Body of pancreas (tissue), 4 donors: Measurements from ENCODE around the gene KDM2B. TPM values are rescaled to one million over a fixed set of nuclear protein-coding genes. Genes with fewer than 3 reads are reported as not detected.

Experiments
- ATAC-seq: fragments of 150-250 bp; one replicate; pipeline ENCODE4 v1.9.1; 2016
- DNase-seq, 4 donors: peaks; one replicate each; pipeline ENCODE4 v3.0.0-alpha.2; 2019
- H3K27ac ChIP-seq, 4 donors: fragments of 200-600 bp; sonication (generic); 1 replicate in 3 of 4; 2 replicates in 1 of 4; pipeline versions ENCODE4 v1.5.1 to v1.6.1; 2016 to 2019; ENCODE audit warnings: mild to moderate bottlenecking in 1 of 4, mixed read lengths in 1 of 4, moderate library complexity in 1 of 4
- H3K27me3 ChIP-seq, 2 donors: fragments of 200-600 bp; sonication (generic); one replicate each; pipeline ENCODE4 v1.6.0; 2016; ENCODE audit warnings: mild to moderate bottlenecking in 1 of 2
- H3K36me3 ChIP-seq, 2 donors: fragments of 200-600 bp; sonication (generic); replicated peaks in 1 of 2; 2 replicates each; pipeline ENCODE4 v1.5.1; 2016; ENCODE audit warnings: low read depth in 2 of 2; ENCODE audit not compliant: insufficient read depth in 1 of 2
- H3K4me1 ChIP-seq: fragments of 200-600 bp; sonication (generic); one replicate; pipeline ENCODE4 v1.6.0; 2016
- H3K4me3 ChIP-seq, 2 donors: fragments of 200-600 bp; sonication (generic); 1 replicate in 1 of 2; 2 replicates in 1 of 2; pipeline ENCODE4 v1.5.1; 2016 to 2019
- H3K9me3 ChIP-seq, 3 donors: fragments of 200-600 bp; sonication (generic); 1 replicate in 2 of 3; 2 replicates in 1 of 3; pipeline ENCODE4 v1.5.1; 2016
- POLR2A ChIP-seq, 3 donors: fragments of 450-650 bp; IDR thresholded peaks; one replicate each; pipeline ENCODE4 v1.6.1; 2016; ENCODE audit warnings: antibody characterized with exemption in 3 of 3, mild to moderate bottlenecking in 2 of 3
- WGBS, 2 donors: methylation state at CpG; one replicate each; pipeline ENCODE4 v1.1.5; 2017; 5-methylcytosine and 5-hydroxymethylcytosine counted together
- intact Hi-C: fragments of 100-400 bp; cut with DNase I; formaldehyde crosslinking; loops from one replicate; pipeline ENCODE4 v1.15.1; 2023
- total RNA-seq, 2 donors: library from RNA; depleted of rRNA; stranded (reverse); fragments of >200 nt; gene quantifications; one replicate each; pipeline ENCODE4 v1.1.0, GENCODE V29; 2016
- TF ChIP-seq, protein P1 (sequence below), 7 experiments: fragments of 450-650 bp in 4 of 7; fragments of 200-600 bp in 3 of 7; sonication (generic) in 3 of 7; IDR thresholded peaks; one replicate each; pipeline ENCODE4 v1.5.1; 2016 to 2019; ENCODE audit warnings: antibody characterized with exemption in 7 of 7

KDM2B gene
- total RNA-seq, 2 donors from 2014 or later, result 17.8 to 26.5 TPM

DNA sequence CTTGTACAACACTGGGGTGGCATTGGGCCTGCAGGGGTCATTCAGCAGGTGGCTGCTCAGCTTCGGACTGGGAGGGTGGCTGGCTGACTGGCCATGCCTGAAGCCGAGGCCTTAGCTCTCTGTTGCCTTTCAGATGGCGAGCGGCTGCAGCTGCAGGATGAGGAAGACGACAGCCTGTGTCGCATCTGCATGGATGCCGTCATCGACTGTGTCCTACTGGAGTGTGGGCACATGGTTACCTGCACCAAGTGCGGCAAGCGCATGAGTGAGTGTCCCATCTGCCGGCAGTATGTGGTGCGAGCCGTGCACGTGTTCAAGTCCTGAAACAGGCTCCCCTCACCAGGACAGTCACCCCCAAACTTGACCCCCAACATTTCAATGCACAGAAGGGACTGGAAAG, 157.6 kb downstream of the KDM2B start:
- 93 to 95% methylated on average over 13 to 14 of the region's 14 CpGs for WGBS, 2 donors
- intact Hi-C loops, result no loop called here
- ATAC-seq (no peak), DNase-seq (no peak)
- H3K36me3 ChIP-seq, result peaks cover 6 to 25% of the 10 kb centered on the region in 2 donors
- no peak overlapping the region for H3K4me3 ChIP-seq
- no peaks in the 10 kb centered on the region for H3K4me1 ChIP-seq
- H3K27me3 ChIP-seq, result no peaks in the 10 kb centered on the region
- no peak overlapping the region for H3K27ac ChIP-seq
- no peak for TF ChIP-seq POLR2A (IDR thresholded peaks at IDR 0.05)
- TF ChIP-seq, protein P1, sequence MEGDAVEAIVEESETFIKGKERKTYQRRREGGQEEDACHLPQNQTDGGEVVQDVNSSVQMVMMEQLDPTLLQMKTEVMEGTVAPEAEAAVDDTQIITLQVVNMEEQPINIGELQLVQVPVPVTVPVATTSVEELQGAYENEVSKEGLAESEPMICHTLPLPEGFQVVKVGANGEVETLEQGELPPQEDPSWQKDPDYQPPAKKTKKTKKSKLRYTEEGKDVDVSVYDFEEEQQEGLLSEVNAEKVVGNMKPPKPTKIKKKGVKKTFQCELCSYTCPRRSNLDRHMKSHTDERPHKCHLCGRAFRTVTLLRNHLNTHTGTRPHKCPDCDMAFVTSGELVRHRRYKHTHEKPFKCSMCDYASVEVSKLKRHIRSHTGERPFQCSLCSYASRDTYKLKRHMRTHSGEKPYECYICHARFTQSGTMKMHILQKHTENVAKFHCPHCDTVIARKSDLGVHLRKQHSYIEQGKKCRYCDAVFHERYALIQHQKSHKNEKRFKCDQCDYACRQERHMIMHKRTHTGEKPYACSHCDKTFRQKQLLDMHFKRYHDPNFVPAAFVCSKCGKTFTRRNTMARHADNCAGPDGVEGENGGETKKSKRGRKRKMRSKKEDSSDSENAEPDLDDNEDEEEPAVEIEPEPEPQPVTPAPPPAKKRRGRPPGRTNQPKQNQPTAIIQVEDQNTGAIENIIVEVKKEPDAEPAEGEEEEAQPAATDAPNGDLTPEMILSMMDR (IDR thresholded peaks at IDR 0.05), result no peak
- no peaks in the 10 kb centered on the region for H3K9me3 ChIP-seq

DNA sequence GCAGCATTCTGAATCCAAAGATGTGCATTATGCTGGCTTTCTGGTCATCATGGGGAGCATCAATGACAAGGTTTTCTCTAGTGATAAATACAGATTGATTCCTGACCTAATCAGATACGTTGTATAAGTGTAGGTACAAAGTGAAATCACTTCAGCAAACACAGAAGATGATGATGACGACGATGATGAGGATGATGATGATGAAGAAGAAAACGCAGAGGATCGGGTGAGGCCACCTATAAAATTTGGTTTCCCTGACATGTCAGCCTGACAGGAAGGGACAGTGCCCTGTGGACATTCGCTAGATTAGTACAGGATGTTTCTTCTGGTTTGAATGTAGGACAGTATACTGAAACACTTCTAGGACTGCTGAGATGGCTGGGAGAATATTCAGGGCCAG, 160.7 kb downstream of the KDM2B start:
- no peak overlapping the region for H3K4me3 ChIP-seq
- H3K9me3 ChIP-seq, result no peaks in the 10 kb centered on the region
- TF ChIP-seq POLR2A (IDR thresholded peaks at IDR 0.05), result no peak
- TF ChIP-seq, protein P1 (IDR thresholded peaks at IDR 0.05), result no peak
- peaks cover 0 to 16% of the 10 kb centered on the region in 2 donors for H3K36me3 ChIP-seq
- H3K27ac ChIP-seq, result no peak overlapping the region
- H3K27me3 ChIP-seq, result no peaks in the 10 kb centered on the region
- 85 to 87% methylated on average over 6 of the region's 6 CpGs for WGBS, 2 donors
- DNase-seq (no peak), ATAC-seq (no peak)
- no peaks in the 10 kb centered on the region for H3K4me1 ChIP-seq
- intact Hi-C loops, result no loop called here

DNA sequence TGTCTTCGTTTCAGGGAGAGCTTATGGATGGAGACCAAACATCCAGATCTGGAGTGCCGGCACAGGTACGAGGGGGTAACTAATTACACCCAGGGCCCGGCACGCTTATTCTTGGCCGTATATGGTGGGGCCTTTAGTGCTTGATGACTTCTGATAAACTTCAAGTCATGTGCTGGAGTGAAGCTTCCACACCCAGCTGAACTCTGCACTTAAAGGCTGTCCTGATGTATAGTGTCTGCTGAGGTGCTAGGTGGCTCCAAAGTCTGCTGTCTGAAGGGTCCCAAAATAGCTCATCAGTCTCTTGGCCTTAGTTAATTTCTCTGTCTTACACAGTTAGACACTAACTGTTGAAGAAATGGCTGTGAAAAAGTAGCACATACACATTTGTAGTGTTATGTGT, 163.0 kb downstream of the KDM2B start:
- Histone ChIP-seq H3K9me3 (no peaks in the 10 kb centered on the region), H3K27me3 (no peaks in the 10 kb centered on the region), H3K27ac (no peak overlapping the region), H3K4me3 (no peak overlapping the region), H3K36me3 (peaks cover 0 to 10% of the 10 kb centered on the region in 2 donors), H3K4me1 (no peaks in the 10 kb centered on the region)
- no peak for ATAC-seq
- DNase-seq, result no peak
- intact Hi-C loops, result no loop called here
- 83 to 91% methylated on average over 6 of the region's 6 CpGs for WGBS, 2 donors
- no peak for TF ChIP-seq POLR2A (IDR thresholded peaks at IDR 0.05)
- TF ChIP-seq, protein P1 (IDR thresholded peaks at IDR 0.05), result no peak

DNA sequence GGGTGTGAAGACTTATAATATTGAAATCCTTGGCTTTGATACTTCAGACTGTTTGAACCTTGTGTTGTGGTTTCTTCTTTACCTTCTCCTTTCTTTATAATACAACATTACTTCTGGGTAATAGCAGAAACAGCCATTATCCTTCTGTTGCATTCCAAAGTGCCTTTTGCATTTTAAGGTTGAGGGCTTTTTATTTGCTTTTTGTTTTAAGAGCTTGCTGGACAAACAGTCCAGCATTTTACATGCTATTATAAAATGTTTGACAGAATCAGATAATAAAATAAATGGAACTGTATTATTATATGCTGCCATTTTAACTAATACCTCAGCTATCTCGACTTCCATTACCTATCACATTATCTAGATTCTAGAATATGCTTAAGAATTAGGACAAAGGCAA, 166.9 kb downstream of the KDM2B start:
- no peak overlapping the region for H3K4me3 ChIP-seq
- intact Hi-C loops, result no loop called here
- ATAC-seq, result no peak
- peaks cover 0 to 3% of the 10 kb centered on the region in 2 donors for H3K36me3 ChIP-seq
- H3K27me3 ChIP-seq, result no peaks in the 10 kb centered on the region
- no peaks in the 10 kb centered on the region for H3K4me1 ChIP-seq
- no peak overlapping the region for H3K27ac ChIP-seq
- DNase-seq, result no peak
- no peak for TF ChIP-seq POLR2A (IDR thresholded peaks at IDR 0.05)
- TF ChIP-seq, protein P1 (IDR thresholded peaks at IDR 0.05), result no peak
- no peaks in the 10 kb centered on the region for H3K9me3 ChIP-seq
- WGBS, 2 donors, result 66 to 67% methylated on average over 1 of the region's 1 CpG

DNA sequence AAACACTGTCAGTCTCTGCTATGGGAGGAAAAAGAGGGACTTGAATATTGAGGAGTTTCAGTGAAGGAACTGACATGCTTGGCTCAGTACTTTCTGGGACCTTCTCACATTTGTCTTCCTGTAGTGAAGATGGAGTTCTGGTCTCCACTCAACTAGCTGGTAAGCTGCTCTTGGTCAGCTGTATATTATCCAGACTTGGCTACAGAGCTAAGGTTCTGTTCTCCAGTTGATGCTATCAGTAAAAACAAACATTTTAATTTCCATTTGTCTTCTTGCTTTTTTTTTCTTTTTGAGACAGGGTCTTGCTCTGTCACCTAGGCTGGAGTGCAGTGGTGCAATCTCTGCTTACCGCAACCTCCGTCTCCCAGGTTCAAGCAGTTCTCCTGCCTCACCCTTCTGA, 175.6 kb downstream of the KDM2B start:
- 38 to 85% methylated on average over 2 of the region's 2 CpGs for WGBS, 2 donors
- Histone ChIP-seq H3K27ac (no peak overlapping the region), H3K4me3 (no peak overlapping the region), H3K27me3 (no peaks in the 10 kb centered on the region), H3K9me3 (no peaks in the 10 kb centered on the region), H3K4me1 (peaks cover 26% of the 10 kb centered on the region), H3K36me3 (peaks cover 0 to 2% of the 10 kb centered on the region in 2 donors)
- no peak for ATAC-seq
- no peak for DNase-seq
- intact Hi-C loops, result no loop called here
- TF ChIP-seq, protein P1 (IDR thresholded peaks at IDR 0.05), result no peak
- no peak for TF ChIP-seq POLR2A (IDR thresholded peaks at IDR 0.05)
